ENCODE data around the gene VSTM2B.

DNA sequence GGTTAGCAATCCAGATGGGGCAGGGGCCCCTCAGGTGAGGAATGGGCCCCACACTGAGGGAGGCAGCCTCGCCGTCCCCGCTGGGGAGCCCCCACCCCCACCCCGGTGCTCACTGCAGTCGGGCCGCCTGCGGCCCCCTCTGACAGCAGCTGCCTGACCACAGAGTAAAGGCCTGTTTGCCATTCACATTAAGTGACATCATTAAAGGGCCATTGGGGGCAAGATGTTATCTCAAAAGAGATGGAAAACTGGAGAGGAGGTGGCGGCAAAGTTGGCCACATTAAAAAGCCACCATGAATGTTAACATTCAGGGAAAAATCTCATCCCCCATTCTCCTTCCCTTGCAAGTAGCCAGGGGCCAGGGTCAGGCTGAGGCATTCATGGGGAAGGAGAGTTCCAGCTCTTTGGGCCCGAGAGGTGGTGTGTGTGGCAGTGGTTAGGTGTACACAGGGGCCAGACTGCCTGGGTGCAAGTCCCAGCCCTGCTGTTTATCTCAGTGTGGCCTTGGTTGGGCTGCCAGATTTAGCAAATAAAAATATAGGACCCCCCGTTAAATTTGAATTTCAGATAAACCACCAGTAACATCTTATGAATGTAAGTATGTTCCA is 20.9 kb downstream of the VSTM2B start:
- no peak for TF ChIP-seq POLR2A (IDR thresholded peaks at IDR 0.05)
- TF ChIP-seq, protein P1, sequence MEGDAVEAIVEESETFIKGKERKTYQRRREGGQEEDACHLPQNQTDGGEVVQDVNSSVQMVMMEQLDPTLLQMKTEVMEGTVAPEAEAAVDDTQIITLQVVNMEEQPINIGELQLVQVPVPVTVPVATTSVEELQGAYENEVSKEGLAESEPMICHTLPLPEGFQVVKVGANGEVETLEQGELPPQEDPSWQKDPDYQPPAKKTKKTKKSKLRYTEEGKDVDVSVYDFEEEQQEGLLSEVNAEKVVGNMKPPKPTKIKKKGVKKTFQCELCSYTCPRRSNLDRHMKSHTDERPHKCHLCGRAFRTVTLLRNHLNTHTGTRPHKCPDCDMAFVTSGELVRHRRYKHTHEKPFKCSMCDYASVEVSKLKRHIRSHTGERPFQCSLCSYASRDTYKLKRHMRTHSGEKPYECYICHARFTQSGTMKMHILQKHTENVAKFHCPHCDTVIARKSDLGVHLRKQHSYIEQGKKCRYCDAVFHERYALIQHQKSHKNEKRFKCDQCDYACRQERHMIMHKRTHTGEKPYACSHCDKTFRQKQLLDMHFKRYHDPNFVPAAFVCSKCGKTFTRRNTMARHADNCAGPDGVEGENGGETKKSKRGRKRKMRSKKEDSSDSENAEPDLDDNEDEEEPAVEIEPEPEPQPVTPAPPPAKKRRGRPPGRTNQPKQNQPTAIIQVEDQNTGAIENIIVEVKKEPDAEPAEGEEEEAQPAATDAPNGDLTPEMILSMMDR (IDR thresholded peaks at IDR 0.05): no peak

Data from uterus (tissue), 2 donors.